Measurements from ENCODE around the gene AKR1E2.

The AKR1E2 gene

GRCh38 chr10:4845766-4846165 lies 19.8 kb downstream of the AKR1E2 start:
- peak; percentile 2 for DNase-seq (ENCODE audit: low spot score)

GRCh38 chr10:4846775-4847174 lies 20.8 kb downstream of the AKR1E2 start:
- no peak for DNase-seq (ENCODE audit: low spot score)

GRCh38 chr10:4847561-4848355 lies 21.8 kb downstream of the AKR1E2 start:
- peak; percentile 74 for DNase-seq (ENCODE audit: low spot score)

GRCh38 chr10:4848356-4849041 lies 22.5 kb downstream of the AKR1E2 start:
- no peak for DNase-seq (ENCODE audit: low spot score)

- DNase-seq (ENCODE audit: low spot score): no peak
Measured at GRCh38 chr10:4849042-4849402, 23.0 kb downstream of the AKR1E2 start.

- DNase-seq (ENCODE audit: low spot score): peak; percentile 84
Measured at GRCh38 chr10:4849555-4850242, 23.7 kb downstream of the AKR1E2 start.

- no peak for DNase-seq (ENCODE audit: low spot score)
Measured at GRCh38 chr10:4850397-4850796, 24.4 kb downstream of the AKR1E2 start.

- DNase-seq (ENCODE audit: low spot score): no peak
Measured at GRCh38 chr10:4851176-4851575, 25.2 kb downstream of the AKR1E2 start.

- DNase-seq (ENCODE audit: low spot score): no peak
Measured at GRCh38 chr10:4851846-4852245, 25.8 kb downstream of the AKR1E2 start.

- DNase-seq (ENCODE audit: low spot score): no peak
Measured at GRCh38 chr10:4865945-4866661, 40.1 kb downstream of the AKR1E2 start.

- DNase-seq (ENCODE audit: low spot score): no peak
Measured at GRCh38 chr10:4867109-4867519, 41.1 kb downstream of the AKR1E2 start.

GRCh38 chr10:4867520-4868356 lies 41.7 kb downstream of the AKR1E2 start:
- no peak for DNase-seq (ENCODE audit: low spot score)

- DNase-seq (ENCODE audit: low spot score): no peak
Measured at GRCh38 chr10:4868357-4868657, 42.3 kb downstream of the AKR1E2 start.

- DNase-seq (ENCODE audit: low spot score): no peak
Measured at GRCh38 chr10:4882704-4883078, 56.7 kb downstream of the AKR1E2 start.

- DNase-seq (ENCODE audit: low spot score): peak; percentile 24
Measured at GRCh38 chr10:4883079-4883739, 57.2 kb downstream of the AKR1E2 start.

GRCh38 chr10:4885162-4885561 lies 59.2 kb downstream of the AKR1E2 start:
- DNase-seq (ENCODE audit: low spot score): no peak

GRCh38 chr10:4887501-4887900 lies 61.5 kb downstream of the AKR1E2 start:
- no peak for DNase-seq (ENCODE audit: low spot score)

- DNase-seq (ENCODE audit: low spot score): no peak
Measured at GRCh38 chr10:4888236-4888635, 62.2 kb downstream of the AKR1E2 start.

- DNase-seq (ENCODE audit: low spot score): no peak
Measured at GRCh38 chr10:4889959-4890358, 64.0 kb downstream of the AKR1E2 start.

- no peak for DNase-seq (ENCODE audit: low spot score)
Measured at GRCh38 chr10:4892681-4893080, 66.7 kb downstream of the AKR1E2 start.

- DNase-seq (ENCODE audit: low spot score): no peak
Measured at GRCh38 chr10:4894335-4894734, 68.3 kb downstream of the AKR1E2 start.
